Activated T-helper 1 cell treated with anti-CD3 and anti-CD28 coated beads, Interleukin-2, amount 50 U/mL, for 16 hours (primary cell): ENCODE results near the gene FGGY.

ENCODE experiments used
- DNase-seq, 2 donors: peaks; one replicate each; pipeline ENCODE4 v3.0.0-alpha.2; 2020; ENCODE audit warnings: low read depth in 1 of 2, low spot score in 1 of 2

The FGGY gene

DNA sequence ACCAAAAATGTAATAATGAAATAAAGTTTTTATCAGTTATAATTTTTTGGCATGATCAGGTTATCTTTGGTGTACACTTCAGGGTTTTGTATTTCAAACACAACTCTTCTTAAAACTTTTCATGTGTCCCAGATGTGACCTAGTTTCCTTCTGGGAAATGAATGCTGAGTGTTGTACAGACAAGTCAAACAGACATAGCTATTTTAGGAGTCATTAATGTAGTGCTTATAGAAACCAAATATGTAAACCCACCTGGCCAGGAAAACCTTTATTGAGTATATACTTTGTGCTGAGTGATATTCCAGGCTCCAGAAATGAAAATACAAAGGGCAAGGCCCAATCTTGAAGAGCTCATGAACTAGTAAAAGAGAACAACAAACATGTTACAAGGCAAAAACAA lies 491.9 kb downstream of the FGGY start:
- DNase-seq: no peak

DNA sequence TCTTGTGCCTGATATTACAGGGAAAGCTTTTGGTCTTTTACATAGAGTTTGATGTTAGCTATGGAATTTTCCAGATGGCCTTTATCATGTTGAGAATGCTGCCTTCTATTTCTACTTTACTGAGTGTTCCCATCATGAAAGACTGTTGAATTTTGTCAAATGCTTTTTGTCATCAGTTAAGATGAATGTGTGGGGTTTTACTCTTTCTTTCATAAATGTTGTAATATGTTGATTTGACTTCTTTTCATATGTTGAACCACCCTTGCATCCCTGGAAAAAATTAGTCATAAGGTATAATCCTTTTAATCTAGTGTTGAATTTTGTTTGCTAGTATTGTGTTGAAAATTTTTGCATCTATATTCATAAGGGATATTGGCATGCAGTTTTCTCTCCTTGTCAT lies 501.7 kb downstream of the FGGY start:
- no peak for DNase-seq

DNA sequence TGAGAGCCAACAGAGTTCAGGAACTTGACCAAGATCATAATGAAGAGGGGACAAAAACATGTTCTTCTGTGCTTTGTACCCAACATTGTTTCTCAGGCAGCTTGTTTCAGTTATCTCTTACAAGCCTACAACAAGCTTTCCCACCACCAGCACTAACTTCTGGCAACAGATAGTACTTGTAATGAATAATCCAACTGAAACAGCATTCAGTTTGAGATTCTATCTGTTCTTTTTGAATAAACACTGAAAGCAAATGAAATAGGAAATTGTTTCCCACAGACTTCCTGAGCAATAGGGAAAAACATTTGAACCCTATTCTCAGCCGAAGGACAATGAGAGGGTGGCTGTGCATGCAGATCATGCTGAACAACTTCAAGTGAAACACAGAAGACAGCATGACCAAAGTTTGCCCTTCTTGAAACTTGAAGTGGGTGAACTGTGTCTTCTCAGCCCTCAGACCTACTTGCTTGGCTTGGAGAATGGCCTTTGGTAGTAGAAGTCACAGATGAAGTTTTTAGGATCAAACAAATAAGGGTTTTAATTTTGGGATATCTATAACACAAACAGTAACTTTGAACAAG lies 506.7 kb downstream of the FGGY start:
- DNase-seq: no peak

DNA sequence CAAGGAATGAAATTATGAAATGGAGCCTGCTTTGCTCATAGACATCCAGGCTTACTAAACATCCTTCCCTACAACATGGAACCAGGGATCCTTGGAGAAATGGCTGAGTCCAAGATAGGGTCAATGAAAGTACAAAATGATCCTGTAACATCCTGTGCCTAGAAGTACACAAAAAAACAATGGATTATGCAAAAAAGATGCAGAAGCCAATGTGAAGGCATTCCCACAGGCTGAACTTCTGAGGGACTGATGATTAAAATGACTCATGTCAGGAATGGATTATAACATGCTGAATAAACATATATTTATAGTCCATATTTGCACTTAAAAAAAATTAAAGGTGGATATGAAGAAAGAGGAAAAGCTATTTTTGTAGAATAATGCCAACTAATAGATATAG lies 507.4 kb downstream of the FGGY start:
- DNase-seq: no peak

DNA sequence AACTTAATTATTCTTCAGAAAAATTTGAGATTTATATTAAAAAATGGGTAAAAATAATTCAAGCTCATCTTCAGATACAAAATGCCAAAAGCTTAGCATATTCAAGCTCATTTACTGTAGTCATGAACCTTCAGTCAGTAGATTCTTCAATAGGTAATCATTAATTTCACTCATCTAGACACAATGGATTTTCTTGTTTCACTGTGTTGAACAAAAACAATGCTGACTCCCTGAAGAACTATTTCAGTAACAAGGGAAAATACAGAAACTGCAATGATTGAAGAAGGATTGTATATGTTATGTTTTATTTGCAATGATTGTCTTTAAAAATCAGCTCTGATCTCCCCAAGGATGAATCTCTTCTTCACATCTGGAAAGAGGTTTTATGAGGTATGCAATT lies 508.7 kb downstream of the FGGY start:
- DNase-seq: no peak
